CD4-positive, alpha-beta T cell (primary cell): ENCODE measurements around the gene EPDR1. TPM values are rescaled to one million over a fixed set of nuclear protein-coding genes. Genes with fewer than 3 reads are reported as not detected.

Experiments
- ATAC-seq: fragments of 200-7000 bp; cut with Tn5 transposase; one replicate; pipeline ENCODE4 v1.10.0; 2022; ENCODE audit warnings: mild to moderate bottlenecking; ENCODE audit not compliant: poor library complexity
- CTCF ChIA-PET: fragments of 350-600 bp; sonication (Branson Sonifier 250); formaldehyde crosslinking; loops from one replicate; lab custom pipeline; 2021; ENCODE audit warnings: antibody characterized with exemption, inconsistent platforms; lab: Charles Lee
- POLR2A ChIA-PET: fragments of 350-600 bp; sonication (Branson Sonifier 250); formaldehyde crosslinking; loops from one replicate; lab custom pipeline; 2021; ENCODE audit warnings: antibody characterized with exemption, inconsistent platforms; lab: Charles Lee
- DNase-seq, 14 experiments: peaks; one replicate each; pipeline ENCODE4 v3.0.0-alpha.2; 2013 to 2020; ENCODE audit warnings: mixed read lengths in 2 of 14
- H3K27ac ChIP-seq, 2 donors: one replicate each; pipeline versions ENCODE4 v1.5.1 to v1.7.0; 2013; ENCODE audit warnings: low read length in 2 of 2, low read depth in 1 of 2, mild to moderate bottlenecking in 1 of 2
- H3K27me3 ChIP-seq, 2 experiments: 1 replicate in 1 of 2; 2 replicates in 1 of 2; pipeline versions ENCODE4 v1.6.1 to v1.7.0; 2013; ENCODE audit warnings: low read length in 2 of 2, control low read depth in 1 of 2, mild to moderate bottlenecking in 1 of 2, moderate library complexity in 1 of 2; ENCODE audit not compliant: insufficient read depth in 2 of 2, control insufficient read depth in 1 of 2
- H3K36me3 ChIP-seq: one replicate; pipeline ENCODE4 v1.6.1; 2013; ENCODE audit warnings: low read length, control low read depth; ENCODE audit not compliant: insufficient read depth
- H3K4me1 ChIP-seq: one replicate; pipeline ENCODE4 v1.6.1; 2013; ENCODE audit warnings: low read length, control low read depth; ENCODE audit not compliant: insufficient read depth
- H3K4me3 ChIP-seq: one replicate; pipeline ENCODE4 v1.5.1; 2013; ENCODE audit warnings: mild to moderate bottlenecking, low read length, moderate library complexity
- H3K9me3 ChIP-seq, 2 experiments: 1 replicate in 1 of 2; 2 replicates in 1 of 2; pipeline versions ENCODE4 v1.6.1 to v1.7.0; 2013; ENCODE audit warnings: low read length in 2 of 2, mild to moderate bottlenecking in 2 of 2, control low read depth in 1 of 2, moderate library complexity in 1 of 2; ENCODE audit not compliant: control insufficient read depth in 1 of 2, insufficient read depth in 1 of 2
- H3K27ac Mint-ChIP-seq: one replicate; pipeline ENCODE4 v1.8.0; 2020; ENCODE audit warnings: mixed read lengths
- H3K27me3 Mint-ChIP-seq: one replicate; pipeline ENCODE4 v1.8.0; 2021; ENCODE audit warnings: mixed read lengths
- H3K36me3 Mint-ChIP-seq: one replicate; pipeline ENCODE4 v1.8.0; 2021; ENCODE audit warnings: low read depth, mixed read lengths
- H3K4me1 Mint-ChIP-seq: one replicate; pipeline ENCODE4 v1.8.0; 2021; ENCODE audit warnings: low read depth, mixed read lengths
- H3K4me3 Mint-ChIP-seq: one replicate; pipeline ENCODE4 v1.8.0; 2020; ENCODE audit warnings: mild to moderate bottlenecking, mixed read lengths
- H3K9me3 Mint-ChIP-seq: one replicate; pipeline ENCODE4 v1.8.0; 2020; ENCODE audit warnings: mixed read lengths
- intact Hi-C, 2 experiments: fragments of 100-400 bp; cut with DNase I in 1 of 2; cut with micrococcal nuclease in 1 of 2; formaldehyde crosslinking; loops; one replicate each; pipeline versions ENCODE4 v1.15.1 to v1.9.0; 2023 to 2025; cut with DNase I, micrococcal nuclease
- total RNA-seq, 174 experiments: library from RNA in 2 of 174; stranded (reverse) in 2 of 174; gene quantifications; one replicate each; pipeline ENCODE4 v1.2.3 and lab custom pipeline; 2021 to 2026
- TF ChIP-seq, protein P1 (sequence below): fragments of 200-600 bp; IDR thresholded peaks from one replicate; pipeline ENCODE4 v1.8.0; 2022; ENCODE audit warnings: antibody characterized with exemption, mild to moderate bottlenecking

Gene EPDR1
- total RNA-seq, 2 experiments from 2014 or later, result not detected

DNA sequence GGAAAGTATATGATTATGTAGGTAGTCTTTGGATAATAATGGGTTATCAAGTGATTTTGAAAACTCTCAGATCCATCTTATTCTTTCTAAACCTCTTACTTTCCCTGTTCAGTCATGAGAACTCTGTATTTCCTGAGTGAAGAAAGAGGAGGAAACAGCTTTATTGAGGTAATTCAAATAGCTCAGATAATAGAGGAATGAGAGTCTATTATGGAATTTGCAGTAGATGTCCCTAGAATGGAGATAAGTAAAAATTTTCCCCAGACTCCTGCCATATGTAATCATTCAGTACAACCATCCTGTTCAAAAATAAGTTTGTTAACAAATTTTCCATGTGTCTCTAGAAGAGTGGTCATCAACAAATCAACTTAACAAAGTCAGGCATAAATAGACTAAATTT lies 36.4 kb downstream of the EPDR1 start:
- TF ChIP-seq, protein P1, sequence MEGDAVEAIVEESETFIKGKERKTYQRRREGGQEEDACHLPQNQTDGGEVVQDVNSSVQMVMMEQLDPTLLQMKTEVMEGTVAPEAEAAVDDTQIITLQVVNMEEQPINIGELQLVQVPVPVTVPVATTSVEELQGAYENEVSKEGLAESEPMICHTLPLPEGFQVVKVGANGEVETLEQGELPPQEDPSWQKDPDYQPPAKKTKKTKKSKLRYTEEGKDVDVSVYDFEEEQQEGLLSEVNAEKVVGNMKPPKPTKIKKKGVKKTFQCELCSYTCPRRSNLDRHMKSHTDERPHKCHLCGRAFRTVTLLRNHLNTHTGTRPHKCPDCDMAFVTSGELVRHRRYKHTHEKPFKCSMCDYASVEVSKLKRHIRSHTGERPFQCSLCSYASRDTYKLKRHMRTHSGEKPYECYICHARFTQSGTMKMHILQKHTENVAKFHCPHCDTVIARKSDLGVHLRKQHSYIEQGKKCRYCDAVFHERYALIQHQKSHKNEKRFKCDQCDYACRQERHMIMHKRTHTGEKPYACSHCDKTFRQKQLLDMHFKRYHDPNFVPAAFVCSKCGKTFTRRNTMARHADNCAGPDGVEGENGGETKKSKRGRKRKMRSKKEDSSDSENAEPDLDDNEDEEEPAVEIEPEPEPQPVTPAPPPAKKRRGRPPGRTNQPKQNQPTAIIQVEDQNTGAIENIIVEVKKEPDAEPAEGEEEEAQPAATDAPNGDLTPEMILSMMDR, result no peak
- no peak for DNase-seq
- POLR2A ChIA-PET, result no interaction called here

DNA sequence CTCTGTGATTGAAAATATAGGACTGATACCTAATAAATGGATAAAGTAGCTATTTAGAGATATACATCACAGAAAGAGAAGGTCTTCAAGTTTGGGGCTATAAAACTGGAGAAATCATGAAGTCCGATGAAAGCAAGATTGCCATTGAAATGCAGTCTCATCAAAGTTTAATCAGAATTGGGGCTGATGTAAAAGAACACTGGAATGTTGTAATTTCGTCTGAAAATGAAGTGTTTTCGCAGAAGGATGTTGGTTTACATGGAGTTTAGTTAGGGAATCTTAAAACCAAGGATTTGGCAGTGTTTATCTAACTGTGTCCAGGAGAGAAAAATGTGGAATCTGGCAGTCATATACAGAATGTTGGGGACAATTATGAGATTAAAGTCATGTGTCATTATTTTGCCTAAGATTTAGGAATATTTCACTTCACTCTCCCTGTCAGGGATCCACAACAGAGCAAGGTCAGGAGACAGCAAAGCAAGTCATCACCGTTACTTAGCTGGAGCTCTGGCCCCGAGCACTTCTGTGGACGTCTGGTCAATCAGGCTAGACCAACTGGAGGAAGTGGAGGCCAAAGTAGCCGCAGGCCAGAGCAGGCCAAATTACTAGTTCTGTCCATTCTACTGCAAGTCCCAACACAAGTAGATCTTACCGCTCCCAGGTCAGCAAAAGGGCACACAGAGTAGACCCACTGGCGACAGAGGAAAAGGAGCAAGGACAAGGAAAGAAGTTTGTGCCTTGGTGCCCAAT lies 37.0 kb downstream of the EPDR1 start:
- intact Hi-C loops, result no loop called here
- no peaks in the 10 kb centered on the region for H3K9me3 Mint-ChIP-seq
- no peaks in the 10 kb centered on the region for H3K36me3 Mint-ChIP-seq
- ChIA-PET CTCF (no interaction called here), POLR2A (no interaction called here)
- H3K4me3 ChIP-seq, result no peak overlapping the region
- H3K4me3 Mint-ChIP-seq, result no peak overlapping the region
- no peaks in the 10 kb centered on the region for H3K27me3 Mint-ChIP-seq
- DNase-seq (no peak), ATAC-seq (no peak)
- H3K9me3 ChIP-seq, result no peaks in the 10 kb centered on the region
- H3K36me3 ChIP-seq, result no peaks in the 10 kb centered on the region
- H3K4me1 Mint-ChIP-seq, result no peaks in the 10 kb centered on the region
- H3K27me3 ChIP-seq, result peaks cover 0 to 3% of the 10 kb centered on the region in 2 experiments
- TF ChIP-seq, protein P1, result no peak
- no peaks in the 10 kb centered on the region for H3K4me1 ChIP-seq
- H3K27ac Mint-ChIP-seq, result no peak overlapping the region
- no peak overlapping the region for H3K27ac ChIP-seq

More for the DNA sequence above, 36.4 kb downstream of the EPDR1 start:
- Histone ChIP-seq H3K4me3 (no peak overlapping the region), H3K27me3 (peaks cover 0 to 3% of the 10 kb centered on the region in 2 experiments), H3K36me3 (no peaks in the 10 kb centered on the region), H3K4me1 (no peaks in the 10 kb centered on the region), H3K9me3 (no peaks in the 10 kb centered on the region), H3K27ac (no peak overlapping the region)
- Mint-ChIP-seq H3K4me3 (no peak overlapping the region), H3K4me1 (no peaks in the 10 kb centered on the region), H3K9me3 (no peaks in the 10 kb centered on the region), H3K36me3 (no peaks in the 10 kb centered on the region), H3K27me3 (no peaks in the 10 kb centered on the region), H3K27ac (no peak overlapping the region)
- no peak for ATAC-seq
- CTCF ChIA-PET, result no interaction called here
- intact Hi-C loops, result no loop called here

DNA sequence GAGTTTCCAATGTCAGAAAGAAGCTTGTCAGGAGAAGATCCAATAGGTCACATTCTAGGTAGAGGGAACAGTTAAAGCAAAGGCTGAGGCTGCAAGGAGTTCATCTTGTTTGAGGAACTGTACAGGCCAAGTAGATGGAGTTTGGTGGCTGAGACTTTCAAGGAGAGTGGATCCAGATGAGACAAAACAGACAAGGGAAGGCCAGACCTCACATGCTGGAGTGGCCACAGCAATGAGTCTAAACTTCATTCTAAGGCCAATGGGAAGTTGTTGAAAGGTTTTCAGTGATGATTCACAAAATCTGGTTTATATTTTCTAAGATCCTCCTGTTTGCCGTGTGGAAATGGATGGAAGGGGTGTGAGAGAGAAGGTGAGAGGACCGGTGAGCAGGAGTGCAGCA lies 40.0 kb downstream of the EPDR1 start:
- DNase-seq, result no peak
- H3K4me1 ChIP-seq, result no peaks in the 10 kb centered on the region
- H3K36me3 ChIP-seq, result no peaks in the 10 kb centered on the region
- H3K36me3 Mint-ChIP-seq, result no peaks in the 10 kb centered on the region
- intact Hi-C loops, result no loop called here
- no peak overlapping the region for H3K27ac ChIP-seq
- TF ChIP-seq, protein P1, result no peak
- POLR2A ChIA-PET, result no interaction called here
- H3K4me1 Mint-ChIP-seq, result no peaks in the 10 kb centered on the region
- H3K4me3 Mint-ChIP-seq, result no peak overlapping the region
- H3K4me3 ChIP-seq, result no peak overlapping the region
- H3K27me3 ChIP-seq, result peaks cover 0 to 3% of the 10 kb centered on the region in 2 experiments
- no peak overlapping the region for H3K27ac Mint-ChIP-seq
- CTCF ChIA-PET, result no interaction called here
- no peak for ATAC-seq
- H3K9me3 ChIP-seq, result no peaks in the 10 kb centered on the region
- H3K9me3 Mint-ChIP-seq, result no peaks in the 10 kb centered on the region
- H3K27me3 Mint-ChIP-seq, result no peaks in the 10 kb centered on the region
